GM21529 (cell line): ENCODE measurements around the gene DCTN4.

Source experiments
- ATAC-seq: cut with Tn5 transposase; IDR thresholded peaks from one replicate; pipeline ENCODE4 v1.9.1; 2021; ENCODE audit not compliant: unreplicated experiment

Gene DCTN4

DNA sequence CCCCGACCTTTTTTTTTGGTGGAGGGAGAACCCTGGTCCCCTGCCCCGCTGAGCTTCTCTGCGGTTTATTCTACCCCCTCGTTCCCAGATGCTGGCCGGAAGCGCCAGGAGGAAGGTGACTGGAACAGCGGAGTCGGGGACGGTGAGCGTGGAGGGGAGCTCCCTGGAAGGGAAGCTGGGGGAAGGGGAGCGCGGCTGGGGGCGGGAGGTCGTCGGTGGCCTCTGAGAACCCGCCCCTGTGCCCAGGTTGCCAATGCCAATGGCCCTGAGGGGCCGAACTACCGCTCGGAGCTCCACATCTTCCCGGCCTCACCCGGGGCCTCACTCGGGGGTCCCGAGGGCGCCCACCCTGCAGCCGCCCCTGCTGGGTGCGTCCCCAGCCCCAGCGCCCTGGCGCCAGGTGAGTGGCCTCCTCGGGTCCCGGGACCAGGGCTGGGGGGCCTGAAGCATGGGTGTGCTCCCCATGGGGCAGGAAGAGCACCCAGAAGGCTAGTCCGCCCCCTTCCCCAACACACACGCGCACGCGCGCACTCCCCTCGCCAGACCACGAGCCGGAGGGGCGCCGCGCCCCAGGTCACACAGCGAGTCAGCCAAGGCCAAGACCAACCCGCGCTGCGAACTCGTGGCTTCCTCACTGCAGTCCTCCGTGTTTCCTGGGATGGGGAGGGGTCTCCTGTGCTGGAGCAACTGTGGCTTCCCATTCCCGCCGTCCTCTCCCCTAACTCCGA lies 87.1 kb downstream of the DCTN4 start:
- ATAC-seq: no peak

DNA sequence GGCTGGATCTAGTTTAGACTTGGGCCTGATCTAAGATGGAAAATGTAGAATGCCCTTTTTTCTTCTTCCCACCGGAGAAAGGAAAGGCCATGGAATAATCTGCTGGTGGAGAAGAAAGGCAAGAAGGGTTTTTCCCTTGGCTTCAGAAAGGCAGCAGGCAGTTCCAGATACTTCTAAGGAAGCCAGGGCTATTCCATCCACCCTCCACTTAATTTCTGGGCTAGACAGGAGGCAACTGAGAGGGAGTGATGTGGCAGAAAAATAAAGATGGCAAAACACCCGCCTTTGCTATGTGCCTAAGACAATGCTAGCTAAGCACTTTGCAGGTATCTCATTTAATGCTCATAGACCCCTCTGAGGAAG lies 87.9 kb downstream of the DCTN4 start:
- no peak for ATAC-seq

DNA sequence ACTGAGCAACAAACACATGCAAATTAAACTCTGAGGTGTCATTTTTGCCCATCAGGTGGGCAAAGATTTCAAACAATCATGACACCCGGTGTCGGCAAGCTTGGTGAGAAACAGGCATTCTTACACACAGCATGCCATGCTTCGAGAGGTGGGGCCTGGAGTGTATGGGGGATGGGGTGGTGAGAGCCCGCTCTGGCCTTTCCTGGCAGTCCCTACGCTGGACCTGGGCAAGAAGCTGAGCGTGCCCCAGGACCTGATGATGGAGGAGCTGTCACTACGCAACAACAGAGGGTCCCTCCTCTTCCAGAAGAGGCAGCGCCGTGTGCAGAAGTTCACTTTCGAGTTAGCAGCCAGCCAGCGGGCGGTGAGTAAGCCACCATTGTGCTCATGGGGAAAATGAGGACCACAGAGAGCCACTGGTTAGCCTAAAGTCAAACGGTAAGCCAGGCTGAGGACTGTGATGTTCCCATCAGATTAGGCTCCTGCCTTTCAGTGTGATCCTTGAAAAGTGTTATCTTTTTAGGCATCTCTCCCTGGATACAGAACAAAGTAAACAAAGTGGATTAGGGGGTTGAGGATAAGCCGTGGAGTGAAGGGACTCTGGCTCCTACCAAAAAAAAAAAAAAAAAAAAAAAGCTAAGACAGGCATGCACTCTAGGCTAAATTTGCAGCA lies 88.4 kb downstream of the DCTN4 start:
- no peak for ATAC-seq

DNA sequence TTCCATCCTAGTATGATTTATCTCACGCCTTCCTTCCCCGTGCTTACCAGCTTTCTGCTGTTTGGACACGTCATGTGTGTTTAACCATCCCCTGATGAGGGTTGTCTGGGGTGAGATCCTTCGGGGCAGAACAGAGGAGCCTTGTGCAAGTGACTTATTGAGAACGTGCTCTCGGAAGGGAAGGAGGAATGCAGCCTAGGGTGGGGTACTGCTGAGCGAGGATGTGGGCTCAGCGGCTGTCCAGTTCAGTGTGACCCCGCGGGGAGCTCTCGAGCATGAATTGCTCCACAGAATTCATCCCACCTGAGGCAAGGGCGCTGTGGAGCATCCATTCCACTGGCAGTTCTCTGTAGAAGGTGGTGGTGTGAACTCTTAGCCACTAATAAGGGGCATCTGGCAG lies 93.8 kb downstream of the DCTN4 start:
- no peak for ATAC-seq

DNA sequence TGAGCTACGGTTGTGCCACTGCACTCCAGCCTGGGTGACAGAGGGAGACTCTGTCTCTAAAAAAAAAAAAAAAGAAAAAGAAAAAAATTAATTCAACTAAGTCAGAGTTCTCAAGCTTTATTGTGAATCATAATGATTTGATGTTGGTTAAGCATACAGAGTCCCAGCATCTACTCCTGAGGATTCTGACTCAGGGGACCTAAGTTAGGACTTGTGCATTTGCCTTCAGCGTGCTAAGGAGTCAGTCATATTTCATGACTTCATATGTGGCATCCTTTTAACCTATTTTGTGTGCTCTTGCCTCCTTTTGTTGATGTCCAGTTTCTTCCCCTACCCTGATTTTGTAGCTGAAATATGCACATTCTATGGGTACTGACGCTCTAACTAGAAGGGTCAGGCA lies 94.9 kb downstream of the DCTN4 start:
- ATAC-seq: no peak

DNA sequence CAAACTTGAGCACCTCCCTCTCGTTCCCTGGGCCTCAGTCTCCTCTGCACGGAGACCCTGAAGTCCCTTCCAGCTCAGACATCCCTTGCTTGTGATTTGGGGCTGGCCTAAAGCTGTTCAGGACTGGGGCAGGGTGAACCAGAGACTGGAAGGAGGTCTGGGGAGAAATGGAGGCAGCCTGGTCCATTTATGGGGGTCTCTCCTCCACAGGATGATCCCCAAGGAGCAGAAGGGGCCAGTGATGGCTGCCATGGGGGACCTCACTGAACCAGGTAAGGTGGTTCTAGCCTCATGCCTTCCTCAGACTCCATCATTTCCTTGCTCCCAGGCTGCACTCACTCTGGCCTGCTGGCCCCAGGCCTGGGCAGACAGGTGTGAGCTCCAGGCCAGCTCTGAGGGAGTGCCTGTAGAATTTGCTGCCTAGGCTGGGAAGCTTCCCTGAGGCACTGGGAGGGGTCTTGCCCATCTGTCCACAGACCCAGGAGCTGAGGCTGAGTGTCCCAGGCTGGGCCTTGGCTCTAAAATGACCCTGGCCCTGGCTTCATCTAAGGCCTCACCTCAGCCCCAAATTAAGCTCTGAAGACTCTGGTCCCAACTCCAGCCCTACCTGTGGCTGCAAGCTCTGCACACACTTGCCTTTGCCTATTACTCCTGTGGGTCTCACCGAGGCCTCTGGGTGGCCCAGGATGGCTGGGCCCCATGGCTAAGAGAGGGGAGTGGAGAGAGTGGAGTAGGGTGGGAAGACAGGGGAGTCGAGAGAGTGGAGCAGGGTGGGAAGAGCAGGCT lies 95.9 kb downstream of the DCTN4 start:
- no peak for ATAC-seq

DNA sequence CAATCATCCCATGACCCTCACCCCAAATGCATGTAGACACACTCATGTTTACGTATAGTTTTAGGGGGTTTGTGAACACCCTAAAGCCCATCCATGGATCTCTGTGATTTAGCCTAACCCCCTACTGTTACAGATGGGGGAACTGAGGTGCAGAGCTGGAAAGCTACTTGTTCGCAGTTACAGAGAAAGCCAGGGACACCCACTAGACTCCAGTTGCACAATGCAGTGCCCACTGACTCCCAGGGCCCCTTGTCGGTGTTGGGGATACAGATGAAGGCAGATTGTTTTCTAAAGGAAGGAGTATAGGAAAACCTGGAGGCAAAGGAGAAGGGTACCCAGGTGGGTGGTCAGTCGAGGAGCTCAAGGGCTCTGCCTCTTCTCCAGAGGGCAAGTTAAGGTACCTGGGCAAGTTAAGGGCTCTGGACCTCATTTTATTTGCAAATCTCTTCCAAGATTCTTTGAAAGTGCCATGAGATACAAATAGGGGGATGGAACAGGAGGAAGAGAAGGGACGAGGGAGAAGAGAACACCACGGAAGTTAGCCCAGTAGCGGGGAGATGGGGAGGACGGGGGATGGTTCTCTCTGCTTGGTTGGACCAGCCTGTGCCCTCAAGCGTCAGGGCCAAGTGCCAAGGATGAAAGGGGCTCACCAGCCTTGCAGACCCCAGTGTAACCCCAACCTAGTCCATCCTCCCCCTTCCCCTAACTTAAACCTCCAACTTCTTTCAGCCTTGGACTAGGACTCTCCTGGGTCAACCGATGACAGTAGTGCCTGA lies 96.8 kb downstream of the DCTN4 start:
- no peak for ATAC-seq

DNA sequence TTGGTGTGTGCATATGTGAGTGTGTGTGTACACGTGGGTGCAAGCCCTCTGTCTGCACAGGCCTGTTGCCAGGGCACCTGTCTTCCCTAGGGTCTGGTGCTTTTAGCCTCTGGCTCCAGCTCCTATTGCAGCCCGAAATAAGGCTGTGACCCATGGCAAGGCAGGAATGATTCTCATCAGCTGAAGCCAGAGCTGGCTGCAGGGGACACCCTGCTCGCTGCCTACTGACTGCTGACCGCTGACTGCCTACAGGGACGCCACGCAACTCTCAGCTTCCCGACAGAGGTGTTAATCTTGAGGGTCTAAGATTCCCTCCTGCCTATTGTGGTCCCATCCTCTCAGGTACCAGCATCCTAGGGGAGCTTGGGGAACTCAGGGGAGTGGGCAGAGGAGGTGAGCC lies 97.7 kb downstream of the DCTN4 start, which contains the start of gene MYOZ3:
MYOZ3 (plus strand) TSS at position 166 of the 400 bp plus-strand sequence. CDS start 1,691 bp downstream, outside the sequence.
- ATAC-seq: no peak

DNA sequence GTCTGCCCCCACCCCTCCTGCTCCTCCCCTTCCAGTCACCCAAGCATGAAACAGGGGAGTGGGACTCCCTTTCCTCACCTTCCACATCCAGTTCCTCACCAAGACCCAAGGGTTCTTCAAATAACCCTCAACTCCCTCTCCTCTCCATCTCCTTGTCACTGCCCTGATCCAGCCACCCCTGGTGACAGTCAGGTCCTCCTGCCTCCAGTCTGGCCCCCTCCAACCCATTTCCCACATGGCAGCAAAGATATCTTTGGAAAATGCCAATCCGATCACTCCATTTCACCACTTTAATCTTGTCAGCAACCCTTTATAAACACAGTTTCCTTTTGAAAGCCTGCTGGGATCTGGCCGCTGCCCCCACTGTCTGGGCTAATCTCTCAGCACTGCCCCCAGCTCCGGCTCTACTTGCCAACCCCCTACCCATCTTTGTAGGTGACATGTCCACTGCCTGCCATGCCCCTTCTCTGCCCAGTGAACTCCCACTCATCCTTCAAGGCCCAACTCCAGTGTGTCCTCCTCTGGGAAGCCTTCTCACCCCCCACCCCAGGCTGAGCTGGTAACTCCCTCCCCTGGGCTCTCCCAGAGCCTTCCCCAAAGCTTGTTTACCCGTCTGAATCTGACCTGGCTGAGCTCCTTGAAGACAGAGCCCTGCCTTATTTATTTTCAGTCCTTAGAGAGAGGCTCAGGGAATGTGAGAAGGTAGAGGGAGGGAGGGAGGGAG lies 98.5 kb downstream of the DCTN4 start:
- no peak for ATAC-seq

DNA sequence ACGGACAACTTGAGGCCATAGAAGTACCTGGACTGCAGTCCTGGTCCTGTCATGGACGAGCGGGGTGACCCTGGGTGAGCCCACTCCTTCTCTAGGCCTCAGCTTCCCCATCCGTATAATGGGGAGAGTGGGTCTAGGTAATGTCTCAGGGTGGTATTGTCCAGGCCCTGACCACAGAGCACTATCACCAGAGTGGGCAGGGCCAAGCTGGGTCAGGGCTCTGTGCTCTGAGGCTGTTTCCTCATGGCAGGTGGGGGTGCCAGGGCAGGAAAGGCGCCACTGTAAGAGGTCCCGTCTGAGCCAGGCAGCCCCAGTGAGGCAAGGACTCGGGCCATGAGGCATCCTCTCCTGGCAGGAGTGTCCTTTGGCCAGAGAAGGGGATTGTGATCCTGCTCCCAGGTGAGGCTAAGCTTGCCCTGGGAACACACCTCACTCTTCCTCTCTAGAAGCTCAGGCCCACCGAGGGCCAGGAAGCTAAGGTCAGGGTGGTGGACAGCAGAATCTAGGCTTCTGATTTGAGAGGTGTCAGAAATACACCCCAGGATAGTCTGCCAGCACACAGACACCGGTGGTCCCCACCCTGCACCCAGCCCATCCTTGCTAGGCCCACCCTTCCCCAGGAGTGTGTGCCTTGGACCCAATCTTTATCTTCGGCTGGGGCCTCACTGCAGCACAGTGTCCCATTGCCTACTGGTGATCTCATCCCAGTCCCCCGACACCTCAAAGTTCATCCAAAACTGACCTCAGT lies 99.3 kb downstream of the DCTN4 start:
- ATAC-seq: no peak

DNA sequence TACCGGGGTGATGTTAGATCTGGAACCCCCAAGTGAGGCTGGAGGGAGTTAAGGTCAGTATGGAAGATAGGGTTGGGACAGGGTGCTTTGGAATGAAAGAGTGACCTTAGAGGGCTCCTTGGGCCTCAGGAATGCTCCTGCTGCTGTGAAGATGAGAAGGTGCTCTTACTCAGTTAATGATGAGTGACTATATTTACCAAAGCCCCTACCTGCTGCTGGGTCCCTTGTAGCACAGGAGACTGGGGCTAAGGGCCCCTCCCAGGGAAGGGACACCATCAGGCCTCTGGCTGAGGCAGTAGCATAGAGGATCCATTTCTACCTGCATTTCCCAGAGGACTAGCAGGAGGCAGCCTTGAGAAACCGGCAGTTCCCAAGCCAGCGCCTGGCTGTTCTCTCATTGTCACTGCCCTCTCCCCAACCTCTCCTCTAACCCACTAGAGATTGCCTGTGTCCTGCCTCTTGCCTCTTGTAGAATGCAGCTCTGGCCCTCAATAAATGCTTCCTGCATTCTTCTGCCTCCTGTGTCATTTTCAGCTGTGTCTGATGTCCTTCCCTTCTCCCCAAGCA lies 100.0 kb downstream of the DCTN4 start:
- ATAC-seq: no peak
